ENCODE results near the gene KIAA1328. TPM values are rescaled to one million over a fixed set of nuclear protein-coding genes. Genes with fewer than 3 reads are reported as not detected.
"Not testable (repeated sequence)": the region's sequence is repeated elsewhere in the genome, so short reads cannot be mapped to it uniquely, and the experiment has no call there.

Gene KIAA1328
- total RNA-seq, 4 donors from 2014 or later: 15.4 to 51.2 (median 18.8) TPM

GRCh38 chr18:36862182-36862581 is 33.3 kb downstream of the KIAA1328 start:
- no peak for TF ChIP-seq CTCF (IDR thresholded peaks at IDR 0.05)
- no peak for TF ChIP-seq POLR2A (IDR thresholded peaks at IDR 0.05)
- no peaks in the 10 kb centered on the region for H3K36me3 ChIP-seq

GRCh38 chr18:36867056-36867455 is 38.1 kb downstream of the KIAA1328 start:
- TF ChIP-seq POLR2A (IDR thresholded peaks at IDR 0.05): no peak
- TF ChIP-seq CTCF (IDR thresholded peaks at IDR 0.05): no peak
- H3K27me3 ChIP-seq: no peaks in the 10 kb centered on the region

More at GRCh38 chr18:36862182-36862581, 33.3 kb downstream of the KIAA1328 start:
- no peaks in the 10 kb centered on the region for H3K9me3 ChIP-seq
- no peak for DNase-seq
- no peak overlapping the region for H3K4me3 ChIP-seq
- no peak overlapping the region for H3K27ac ChIP-seq
- H3K4me1 ChIP-seq: no peaks in the 10 kb centered on the region
- no peaks in the 10 kb centered on the region for H3K27me3 ChIP-seq

GRCh38 chr18:36871801-36872200 is 42.9 kb downstream of the KIAA1328 start:
- H3K4me1 ChIP-seq: no peaks in the 10 kb centered on the region
- no peaks in the 10 kb centered on the region for H3K36me3 ChIP-seq
- no peak overlapping the region for H3K4me3 ChIP-seq
- H3K27ac ChIP-seq: no peak overlapping the region
- H3K27me3 ChIP-seq: no peaks in the 10 kb centered on the region
- no peaks in the 10 kb centered on the region for H3K9me3 ChIP-seq
- no peak for TF ChIP-seq CTCF (IDR thresholded peaks at IDR 0.05)
- no peak for TF ChIP-seq POLR2A (IDR thresholded peaks at IDR 0.05)
- no peak for DNase-seq

More at GRCh38 chr18:36867056-36867455, 38.1 kb downstream of the KIAA1328 start:
- DNase-seq: no peak
- Histone ChIP-seq H3K27ac (no peak overlapping the region), H3K36me3 (no peaks in the 10 kb centered on the region), H3K9me3 (no peaks in the 10 kb centered on the region), H3K4me3 (no peak overlapping the region), H3K4me1 (no peaks in the 10 kb centered on the region)

- H3K27me3 ChIP-seq: no peaks in the 10 kb centered on the region
- TF ChIP-seq CTCF (IDR thresholded peaks at IDR 0.05) (no peak), POLR2A (IDR thresholded peaks at IDR 0.05) (no peak)
- no peak overlapping the region for H3K4me3 ChIP-seq
- no peaks in the 10 kb centered on the region for H3K4me1 ChIP-seq
- no peak overlapping the region for H3K27ac ChIP-seq
- DNase-seq: no peak
- no peaks in the 10 kb centered on the region for H3K36me3 ChIP-seq
- no peaks in the 10 kb centered on the region for H3K9me3 ChIP-seq
Observed at GRCh38 chr18:36872329-36872728, 43.4 kb downstream of the KIAA1328 start.

GRCh38 chr18:36873826-36874225 is 44.9 kb downstream of the KIAA1328 start:
- H3K4me1 ChIP-seq, H3K9me3 ChIP-seq, H3K36me3 ChIP-seq: not testable (repeated sequence)

GRCh38 chr18:36879796-36880195 is 50.9 kb downstream of the KIAA1328 start:
- not testable (repeated sequence) for H3K9me3 ChIP-seq

More at GRCh38 chr18:36873826-36874225, 44.9 kb downstream of the KIAA1328 start:
- not testable (repeated sequence) for DNase-seq, H3K4me3 ChIP-seq, H3K27me3 ChIP-seq, H3K27ac ChIP-seq

GRCh38 chr18:36885981-36886380 is 57.1 kb downstream of the KIAA1328 start:
- H3K36me3 ChIP-seq: no peaks in the 10 kb centered on the region
- H3K9me3 ChIP-seq: no peaks in the 10 kb centered on the region
- TF ChIP-seq CTCF (IDR thresholded peaks at IDR 0.05): no peak
- no peak for TF ChIP-seq POLR2A (IDR thresholded peaks at IDR 0.05)
- H3K4me3 ChIP-seq: no peak overlapping the region
- peaks cover 0 to 7% (median 0%) of the 10 kb centered on the region in 4 donors for H3K4me1 ChIP-seq
- no peaks in the 10 kb centered on the region for H3K27me3 ChIP-seq
- no peak for DNase-seq
- no peak overlapping the region for H3K27ac ChIP-seq

More at GRCh38 chr18:36879796-36880195, 50.9 kb downstream of the KIAA1328 start:
- not testable (repeated sequence) for H3K4me3 ChIP-seq, H3K27ac ChIP-seq, H3K36me3 ChIP-seq, DNase-seq, H3K27me3 ChIP-seq, H3K4me1 ChIP-seq

Measured in Peyer's patch (tissue), 4 donors.